Fibroblast of lung (primary cell): ENCODE data around the gene TGM6. TPM values are rescaled to one million over a fixed set of nuclear protein-coding genes. Genes with fewer than 3 reads are reported as not detected.

ENCODE experiments used
- DNase-seq, 2 donors: peaks; one replicate each; pipeline versions ENCODE4 v3.0.0 to v3.0.0-alpha.2; 2010; ENCODE audit warnings: low read depth in 2 of 2
- H2AFZ ChIP-seq: 2 replicates; pipeline ENCODE4 v1.5.1; 2012; ENCODE audit warnings: low read length, control low read depth, inconsistent platforms
- H3K27ac ChIP-seq: 2 replicates; pipeline ENCODE4 v1.5.1; 2011; ENCODE audit warnings: low read length, control low read depth; ENCODE audit not compliant: insufficient read depth
- H3K27me3 ChIP-seq: 2 replicates; pipeline ENCODE4 v1.5.1; 2011; ENCODE audit warnings: mild to moderate bottlenecking, low read length; ENCODE audit not compliant: control insufficient read depth, insufficient read depth
- H3K36me3 ChIP-seq: 2 replicates; pipeline ENCODE4 v1.5.1; 2011; ENCODE audit warnings: low read length; ENCODE audit not compliant: control insufficient read depth, insufficient read depth
- H3K4me1 ChIP-seq: 2 replicates; pipeline ENCODE4 v1.5.1; 2011; ENCODE audit warnings: low read length; ENCODE audit not compliant: control insufficient read depth, insufficient read depth; ENCODE audit errors: extremely low read depth
- H3K4me2 ChIP-seq: 2 replicates; pipeline ENCODE4 v1.5.1; 2011; ENCODE audit warnings: low read length, control low read depth; ENCODE audit not compliant: insufficient read depth; ENCODE audit errors: extremely low read depth
- H3K4me3 ChIP-seq, 4 experiments: fragments of 200-600 bp in 1 of 4; sonication (generic) in 1 of 4; replicated peaks in 1 of 4; 2 replicates each; pipeline ENCODE4 v1.5.1; 2011 to 2016; ENCODE audit warnings: low read length in 4 of 4, low read depth in 3 of 4, mild to moderate bottlenecking in 3 of 4, control low read depth in 2 of 4, inconsistent platforms in 1 of 4, mixed read lengths in 1 of 4; ENCODE audit not compliant: insufficient read depth in 1 of 4; ENCODE audit errors: control extremely low read depth in 1 of 4
- H3K79me2 ChIP-seq: 2 replicates; pipeline ENCODE4 v1.5.1; 2012; ENCODE audit warnings: mild to moderate bottlenecking, low read length, inconsistent platforms; ENCODE audit not compliant: control insufficient read depth, insufficient read depth
- H3K9ac ChIP-seq: 2 replicates; pipeline ENCODE4 v1.5.1; 2011; ENCODE audit warnings: mild to moderate bottlenecking, low read length, control low read depth; ENCODE audit not compliant: insufficient read depth
- H3K9me3 ChIP-seq: 2 replicates; pipeline ENCODE4 v1.5.1; 2012; ENCODE audit warnings: low read depth, low read length; ENCODE audit not compliant: control insufficient read depth, insufficient read depth
- H4K20me1 ChIP-seq: 2 replicates; pipeline ENCODE4 v1.5.1; 2011; ENCODE audit warnings: low read length; ENCODE audit not compliant: control insufficient read depth, insufficient read depth; ENCODE audit errors: extremely low read depth
- EZH2 ChIP-seq: IDR thresholded peaks from 2 replicates; pipeline ENCODE4 v1.5.1; 2012; ENCODE audit warnings: low read length, control low read depth, mild to moderate bottlenecking; ENCODE audit errors: missing control alignments
- polyA plus RNA-seq, 2 donors: library from polyadenylated mRNA; depleted of rRNA in 1 of 2; stranded (reverse) in 1 of 2; unstranded in 1 of 2; fragments of >200 nt; gene quantifications; 2 replicates each; pipeline ENCODE4 v1.2.1, GENCODE V29; 2011 to 2012; ENCODE audit warnings: missing spikeins in 1 of 2
- total RNA-seq: library from RNA; depleted of rRNA; stranded (reverse); fragments of >200 nt; gene quantifications from 2 replicates; pipeline ENCODE4 v1.2.1, GENCODE V29; 2014
- TF ChIP-seq, protein P1 (sequence below), 2 donors: IDR thresholded peaks in 1 of 2; conservative IDR thresholded peaks in 1 of 2; 1 replicate in 1 of 2; 2 replicates in 1 of 2; pipeline ENCODE4 v1.5.1; 2011 to 2012; ENCODE audit warnings: low read length in 2 of 2, control low read depth in 1 of 2, inconsistent platforms in 1 of 2, low read depth in 1 of 2, mild to moderate bottlenecking in 1 of 2

TGM6 gene
- total and polyA plus RNA-seq, 2 donors (not counting 1 experiment from before 2014, with no cell fraction given): not detected

- TF ChIP-seq EZH2: no peak
- TF ChIP-seq, protein P1, sequence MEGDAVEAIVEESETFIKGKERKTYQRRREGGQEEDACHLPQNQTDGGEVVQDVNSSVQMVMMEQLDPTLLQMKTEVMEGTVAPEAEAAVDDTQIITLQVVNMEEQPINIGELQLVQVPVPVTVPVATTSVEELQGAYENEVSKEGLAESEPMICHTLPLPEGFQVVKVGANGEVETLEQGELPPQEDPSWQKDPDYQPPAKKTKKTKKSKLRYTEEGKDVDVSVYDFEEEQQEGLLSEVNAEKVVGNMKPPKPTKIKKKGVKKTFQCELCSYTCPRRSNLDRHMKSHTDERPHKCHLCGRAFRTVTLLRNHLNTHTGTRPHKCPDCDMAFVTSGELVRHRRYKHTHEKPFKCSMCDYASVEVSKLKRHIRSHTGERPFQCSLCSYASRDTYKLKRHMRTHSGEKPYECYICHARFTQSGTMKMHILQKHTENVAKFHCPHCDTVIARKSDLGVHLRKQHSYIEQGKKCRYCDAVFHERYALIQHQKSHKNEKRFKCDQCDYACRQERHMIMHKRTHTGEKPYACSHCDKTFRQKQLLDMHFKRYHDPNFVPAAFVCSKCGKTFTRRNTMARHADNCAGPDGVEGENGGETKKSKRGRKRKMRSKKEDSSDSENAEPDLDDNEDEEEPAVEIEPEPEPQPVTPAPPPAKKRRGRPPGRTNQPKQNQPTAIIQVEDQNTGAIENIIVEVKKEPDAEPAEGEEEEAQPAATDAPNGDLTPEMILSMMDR (conservative IDR thresholded peaks at IDR 0.05 in 1 of 2, IDR thresholded peaks at IDR 0.05 in 1 of 2; ENCODE audit: low read depth in 1 of 2, low read length in 2 of 2): no peak
- no peaks in the 10 kb centered on the region for H3K4me1 ChIP-seq
- H3K9ac ChIP-seq: no peak overlapping the region
- no peak overlapping the region for H3K4me3 ChIP-seq
- no peaks in the 10 kb centered on the region for H3K9me3 ChIP-seq
- H3K79me2 ChIP-seq: no peaks in the 10 kb centered on the region
- H3K4me2 ChIP-seq: no peak overlapping the region
- H3K27ac ChIP-seq: no peak overlapping the region
- no peaks in the 10 kb centered on the region for H3K36me3 ChIP-seq
- no peaks in the 10 kb centered on the region for H3K27me3 ChIP-seq
- H4K20me1 ChIP-seq: no peaks in the 10 kb centered on the region
- DNase-seq: no peak
- H2AFZ ChIP-seq: no peak overlapping the region
These were observed 40.6 kb upstream of the TGM6 start for GRCh38 chr20:2340136-2340535.

- Histone ChIP-seq H3K4me3 (no peak overlapping the region), H4K20me1 (no peaks in the 10 kb centered on the region), H3K9ac (no peak overlapping the region), H3K4me1 (no peaks in the 10 kb centered on the region), H3K9me3 (no peaks in the 10 kb centered on the region), H2AFZ (no peak overlapping the region), H3K36me3 (no peaks in the 10 kb centered on the region), H3K27me3 (no peaks in the 10 kb centered on the region), H3K4me2 (no peak overlapping the region), H3K27ac (no peak overlapping the region), H3K79me2 (no peaks in the 10 kb centered on the region)
- TF ChIP-seq, protein P1 (conservative IDR thresholded peaks at IDR 0.05 in 1 of 2, IDR thresholded peaks at IDR 0.05 in 1 of 2; ENCODE audit: low read depth in 1 of 2, low read length in 2 of 2): no peak
- no peak for TF ChIP-seq EZH2
- DNase-seq: no peak
These were observed 39.9 kb upstream of the TGM6 start for GRCh38 chr20:2340823-2341222.

GRCh38 chr20:2341336-2341735 lies 39.4 kb upstream of the TGM6 start:
- Histone ChIP-seq H3K4me2 (no peak overlapping the region), H3K9me3 (no peaks in the 10 kb centered on the region), H3K36me3 (no peaks in the 10 kb centered on the region), H3K27me3 (no peaks in the 10 kb centered on the region), H3K4me1 (no peaks in the 10 kb centered on the region), H2AFZ (no peak overlapping the region), H3K9ac (no peak overlapping the region), H3K27ac (no peak overlapping the region), H4K20me1 (no peaks in the 10 kb centered on the region), H3K4me3 (no peak overlapping the region), H3K79me2 (no peaks in the 10 kb centered on the region)
- no peak for DNase-seq
- no peak for TF ChIP-seq EZH2
- TF ChIP-seq, protein P1 (conservative IDR thresholded peaks at IDR 0.05 in 1 of 2, IDR thresholded peaks at IDR 0.05 in 1 of 2; ENCODE audit: low read depth in 1 of 2, low read length in 2 of 2): no peak
